C4-2B (cell line): ENCODE data around the gene TCAP.

Experiments used
- ZFX ChIP-seq: fragments of 450-650 bp; IDR thresholded peaks from 2 replicates; pipeline ENCODE4 v1.6.1; 2017
- TF ChIP-seq, protein P1 (sequence below): fragments of 450-650 bp; conservative IDR thresholded peaks from 2 replicates; pipeline ENCODE4 v1.5.1; 2017; ENCODE audit warnings: mild to moderate bottlenecking

DNA sequence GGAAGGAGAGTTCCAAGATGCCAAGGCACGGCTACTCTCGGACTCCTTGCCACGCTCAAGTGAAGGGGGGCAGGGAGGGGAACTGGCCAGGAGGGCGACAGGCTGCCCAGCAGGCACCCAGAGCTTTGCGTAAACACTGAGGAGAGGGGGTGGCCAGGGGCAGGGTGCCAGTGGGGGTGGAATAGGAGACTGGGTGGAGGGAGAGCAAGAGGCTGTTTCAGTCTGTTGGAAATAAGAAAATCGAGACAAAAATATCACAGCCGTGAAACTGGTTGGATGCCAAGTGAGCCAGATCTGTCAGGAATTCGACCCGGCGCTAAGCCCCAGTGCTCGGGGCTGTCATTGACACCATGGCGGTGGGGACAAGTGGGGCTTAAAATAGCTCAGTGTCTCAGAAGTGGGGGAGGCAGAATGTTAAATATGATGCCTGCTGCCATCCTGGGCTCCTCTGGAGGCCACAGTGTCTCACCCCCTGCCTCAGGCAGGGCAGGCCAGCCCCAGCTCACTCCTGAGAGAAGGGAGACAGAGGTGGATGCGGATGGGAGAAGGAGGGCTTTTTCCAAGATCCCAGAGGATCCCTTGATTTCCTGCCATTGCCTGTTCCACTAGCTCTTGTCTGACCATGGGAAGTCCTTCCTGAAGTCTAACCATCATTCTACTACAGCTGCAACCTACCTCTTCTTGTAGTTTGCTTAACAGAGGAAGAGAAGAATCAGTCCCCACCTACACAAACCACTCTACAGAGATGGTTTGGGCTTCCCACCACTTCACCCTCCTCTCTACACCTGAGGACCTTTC is 12.6 kb downstream of the TCAP start:
- TF ChIP-seq, protein P1, sequence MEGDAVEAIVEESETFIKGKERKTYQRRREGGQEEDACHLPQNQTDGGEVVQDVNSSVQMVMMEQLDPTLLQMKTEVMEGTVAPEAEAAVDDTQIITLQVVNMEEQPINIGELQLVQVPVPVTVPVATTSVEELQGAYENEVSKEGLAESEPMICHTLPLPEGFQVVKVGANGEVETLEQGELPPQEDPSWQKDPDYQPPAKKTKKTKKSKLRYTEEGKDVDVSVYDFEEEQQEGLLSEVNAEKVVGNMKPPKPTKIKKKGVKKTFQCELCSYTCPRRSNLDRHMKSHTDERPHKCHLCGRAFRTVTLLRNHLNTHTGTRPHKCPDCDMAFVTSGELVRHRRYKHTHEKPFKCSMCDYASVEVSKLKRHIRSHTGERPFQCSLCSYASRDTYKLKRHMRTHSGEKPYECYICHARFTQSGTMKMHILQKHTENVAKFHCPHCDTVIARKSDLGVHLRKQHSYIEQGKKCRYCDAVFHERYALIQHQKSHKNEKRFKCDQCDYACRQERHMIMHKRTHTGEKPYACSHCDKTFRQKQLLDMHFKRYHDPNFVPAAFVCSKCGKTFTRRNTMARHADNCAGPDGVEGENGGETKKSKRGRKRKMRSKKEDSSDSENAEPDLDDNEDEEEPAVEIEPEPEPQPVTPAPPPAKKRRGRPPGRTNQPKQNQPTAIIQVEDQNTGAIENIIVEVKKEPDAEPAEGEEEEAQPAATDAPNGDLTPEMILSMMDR, result no peak
- TF ChIP-seq ZFX, result no peak
